ENCODE measurements around the gene KHSRP.

DNA sequence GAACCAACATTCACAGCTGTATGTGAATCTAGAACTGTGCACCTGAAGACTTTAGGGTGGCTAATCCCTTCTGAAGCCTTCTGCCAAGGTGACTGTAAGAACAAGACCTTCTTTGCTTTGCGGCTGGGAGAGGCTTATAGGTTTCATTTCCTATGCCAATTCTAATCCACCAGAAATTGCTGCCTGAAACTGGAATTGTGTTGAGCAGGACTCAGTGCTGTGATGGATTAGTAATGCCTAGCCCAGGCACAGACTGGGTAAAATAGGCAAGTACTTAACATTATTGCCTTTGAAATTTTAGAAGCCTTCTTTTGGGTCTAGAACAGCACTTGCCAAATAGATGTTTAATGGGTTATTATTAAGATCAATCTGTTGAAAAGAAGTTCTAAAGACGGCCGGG, 23.4 kb upstream of the KHSRP start:
- TF ChIP-seq, protein P1, sequence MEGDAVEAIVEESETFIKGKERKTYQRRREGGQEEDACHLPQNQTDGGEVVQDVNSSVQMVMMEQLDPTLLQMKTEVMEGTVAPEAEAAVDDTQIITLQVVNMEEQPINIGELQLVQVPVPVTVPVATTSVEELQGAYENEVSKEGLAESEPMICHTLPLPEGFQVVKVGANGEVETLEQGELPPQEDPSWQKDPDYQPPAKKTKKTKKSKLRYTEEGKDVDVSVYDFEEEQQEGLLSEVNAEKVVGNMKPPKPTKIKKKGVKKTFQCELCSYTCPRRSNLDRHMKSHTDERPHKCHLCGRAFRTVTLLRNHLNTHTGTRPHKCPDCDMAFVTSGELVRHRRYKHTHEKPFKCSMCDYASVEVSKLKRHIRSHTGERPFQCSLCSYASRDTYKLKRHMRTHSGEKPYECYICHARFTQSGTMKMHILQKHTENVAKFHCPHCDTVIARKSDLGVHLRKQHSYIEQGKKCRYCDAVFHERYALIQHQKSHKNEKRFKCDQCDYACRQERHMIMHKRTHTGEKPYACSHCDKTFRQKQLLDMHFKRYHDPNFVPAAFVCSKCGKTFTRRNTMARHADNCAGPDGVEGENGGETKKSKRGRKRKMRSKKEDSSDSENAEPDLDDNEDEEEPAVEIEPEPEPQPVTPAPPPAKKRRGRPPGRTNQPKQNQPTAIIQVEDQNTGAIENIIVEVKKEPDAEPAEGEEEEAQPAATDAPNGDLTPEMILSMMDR (conservative IDR thresholded peaks at IDR 0.05; ENCODE audit: low read length), result no peak
- TF ChIP-seq EZH2phosphoT487 (IDR thresholded peaks at IDR 0.05; ENCODE audit: borderline replicate concordance), result no peak
